Spleen (tissue), 11 donors: ENCODE data around the gene ABHD2. TPM values are rescaled to one million over a fixed set of nuclear protein-coding genes. Genes with fewer than 3 reads are reported as not detected.

Experiments used
- DNase-seq: peaks from one replicate; pipeline ENCODE4 v3.0.0-alpha.2; 2020
- H3K27ac ChIP-seq, 8 donors: fragments of 200-600 bp; sonication (generic) in 7 of 8; 1 replicate in 4 of 8; 2 replicates in 4 of 8; pipeline versions ENCODE4 v1.5.0 to v1.8.0; 2016 to 2021; ENCODE audit warnings: inconsistent platforms in 4 of 8, mild to moderate bottlenecking in 4 of 8, moderate library complexity in 1 of 8
- H3K27me3 ChIP-seq, 7 donors: fragments of 200-600 bp; sonication (generic) in 6 of 7; replicated peaks in 1 of 7; 1 replicate in 4 of 7; 2 replicates in 3 of 7; pipeline versions ENCODE4 v1.5.0 to v1.8.0; 2016 to 2021; ENCODE audit warnings: inconsistent platforms in 3 of 7, mild to moderate bottlenecking in 1 of 7
- H3K36me3 ChIP-seq, 6 donors: fragments of 200-600 bp; sonication (generic) in 5 of 6; 1 replicate in 4 of 6; 2 replicates in 2 of 6; pipeline versions ENCODE4 v1.5.0 to v1.8.0; 2016 to 2021; ENCODE audit warnings: inconsistent platforms in 2 of 6
- H3K4me1 ChIP-seq, 6 donors: fragments of 200-600 bp; sonication (generic) in 5 of 6; 1 replicate in 3 of 6; 2 replicates in 3 of 6; pipeline versions ENCODE4 v1.5.0 to v1.8.0; 2016 to 2021; ENCODE audit warnings: inconsistent platforms in 3 of 6
- H3K4me3 ChIP-seq, 8 donors: fragments of 200-600 bp; sonication (generic) in 7 of 8; 1 replicate in 4 of 8; 2 replicates in 4 of 8; pipeline versions ENCODE4 v1.5.0 to v1.8.0; 2016 to 2021; ENCODE audit warnings: inconsistent platforms in 4 of 8, mild to moderate bottlenecking in 4 of 8, moderate library complexity in 2 of 8
- H3K9me3 ChIP-seq, 8 donors: fragments of 200-600 bp; sonication (generic) in 7 of 8; 1 replicate in 4 of 8; 2 replicates in 4 of 8; pipeline versions ENCODE4 v1.5.0 to v1.8.0; 2016 to 2021; ENCODE audit warnings: inconsistent platforms in 4 of 8
- POLR2A ChIP-seq, 3 donors: fragments of 450-650 bp; IDR thresholded peaks; one replicate each; pipeline ENCODE4 v1.5.1; 2017; ENCODE audit warnings: antibody characterized with exemption in 3 of 3, mild to moderate bottlenecking in 1 of 3
- POLR2AphosphoS5 ChIP-seq, 3 donors: sonication (generic); formaldehyde crosslinking; IDR thresholded peaks; one replicate each; pipeline ENCODE4 v1.5.1; 2017; ENCODE audit warnings: antibody characterized with exemption in 3 of 3
- WGBS, 5 donors: extraction: QIAGEN DNeasy Blood & Tissue Kit in 3 of 5; methylation state at CpG; one replicate each; pipeline versions ENCODE4 v1.1.5 to v1.1.7; 2013 to 2018; 5-methylcytosine and 5-hydroxymethylcytosine counted together
- intact Hi-C: fragments of 100-400 bp; cut with DNase I; formaldehyde crosslinking; loops from one replicate; pipeline ENCODE4 v1.15.0; 2023; ENCODE audit warnings: low total_unique reads
- polyA plus RNA-seq, 3 donors: library from polyadenylated mRNA; stranded (reverse); fragments of 200-250 nt; gene quantifications; one replicate each; pipeline ENCODE4 v1.2.1, GENCODE V29; 2013
- total RNA-seq, 7 donors: library from RNA; depleted of rRNA in 3 of 7; stranded (reverse); fragments of >200 nt in 3 of 7; fragmentation: NEBNext Ultra II Directional in 4 of 7; extraction: Animal tissue kit (Norgen Biotek cat#: 25700) in 4 of 7; gene quantifications; one replicate each; pipeline versions ENCODE4 v1.1.0 to v1.2.1, GENCODE V29; 2016 to 2021
- TF ChIP-seq, protein P1 (sequence below), 11 experiments: fragments of 200-600 bp in 7 of 11; fragments of 450-650 bp in 4 of 11; sonication (generic) in 4 of 11; IDR thresholded peaks in 8 of 11; conservative IDR thresholded peaks in 3 of 11; 1 replicate in 7 of 11; 2 replicates in 4 of 11; pipeline versions ENCODE4 v1.4.0 to v1.8.0; 2016 to 2021; ENCODE audit warnings: antibody characterized with exemption in 11 of 11, inconsistent platforms in 4 of 11, mild to moderate bottlenecking in 1 of 11
- donor health status: healthy with polysubstance abuse.
- donor health status: DM: no; HTN: no; CAD: no; lungs with moderate emphysema.
- donor health status: DM: no; HTN: no; CAD: no.
- donor health status: Bipolar disorder and iron deficiency.
- donor health status: healthy.
- donor health status: DM: no; HTN: no; CAD: no.
- donor health status: DM: yes; HTN: yes; CAD: no.

The ABHD2 gene
- total and polyA plus RNA-seq, 10 donors, result 2.1 to 158 (median 106) TPM

DNA sequence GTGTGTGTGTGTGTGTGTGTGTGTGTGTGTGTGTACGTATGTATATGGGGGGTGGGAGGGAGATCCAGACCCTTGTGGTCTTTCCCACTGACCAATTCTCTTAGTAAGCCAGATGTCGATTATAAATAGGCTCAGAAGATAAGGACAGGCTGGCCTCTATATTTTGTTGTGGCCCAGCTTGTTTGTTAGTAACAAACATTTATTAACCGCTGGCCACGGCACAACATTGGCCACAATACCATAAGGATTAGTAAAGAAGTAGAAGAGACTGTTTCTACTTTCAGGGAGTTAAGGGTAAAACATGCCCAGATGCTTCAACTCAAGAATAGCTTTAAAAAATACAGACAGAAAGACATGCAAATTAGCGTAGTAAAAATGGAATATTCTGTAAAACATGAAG lies 58.1 kb downstream of the ABHD2 start:
- Histone ChIP-seq H3K4me3 (no peak overlapping the region), H3K27me3 (no peaks in the 10 kb centered on the region), H3K36me3 (peaks cover 0 to 41% (median 0%) of the 10 kb centered on the region in 6 donors), H3K9me3 (no peaks in the 10 kb centered on the region), H3K27ac (no peak overlapping the region), H3K4me1 (peaks cover 4 to 58% (median 29%) of the 10 kb centered on the region in 6 donors)
- 90 to 96% (median 94%) methylated on average over 5 of the region's 5 CpGs for WGBS, 5 donors
- TF ChIP-seq, protein P1, sequence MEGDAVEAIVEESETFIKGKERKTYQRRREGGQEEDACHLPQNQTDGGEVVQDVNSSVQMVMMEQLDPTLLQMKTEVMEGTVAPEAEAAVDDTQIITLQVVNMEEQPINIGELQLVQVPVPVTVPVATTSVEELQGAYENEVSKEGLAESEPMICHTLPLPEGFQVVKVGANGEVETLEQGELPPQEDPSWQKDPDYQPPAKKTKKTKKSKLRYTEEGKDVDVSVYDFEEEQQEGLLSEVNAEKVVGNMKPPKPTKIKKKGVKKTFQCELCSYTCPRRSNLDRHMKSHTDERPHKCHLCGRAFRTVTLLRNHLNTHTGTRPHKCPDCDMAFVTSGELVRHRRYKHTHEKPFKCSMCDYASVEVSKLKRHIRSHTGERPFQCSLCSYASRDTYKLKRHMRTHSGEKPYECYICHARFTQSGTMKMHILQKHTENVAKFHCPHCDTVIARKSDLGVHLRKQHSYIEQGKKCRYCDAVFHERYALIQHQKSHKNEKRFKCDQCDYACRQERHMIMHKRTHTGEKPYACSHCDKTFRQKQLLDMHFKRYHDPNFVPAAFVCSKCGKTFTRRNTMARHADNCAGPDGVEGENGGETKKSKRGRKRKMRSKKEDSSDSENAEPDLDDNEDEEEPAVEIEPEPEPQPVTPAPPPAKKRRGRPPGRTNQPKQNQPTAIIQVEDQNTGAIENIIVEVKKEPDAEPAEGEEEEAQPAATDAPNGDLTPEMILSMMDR (IDR thresholded peaks at IDR 0.05 in 8 of 11, conservative IDR thresholded peaks at IDR 0.05 in 3 of 11), result no peak
- TF ChIP-seq POLR2AphosphoS5 (IDR thresholded peaks at IDR 0.05) (no peak), POLR2A (IDR thresholded peaks at IDR 0.05) (no peak)
- intact Hi-C loops, result no loop called here
- no peak for DNase-seq

DNA sequence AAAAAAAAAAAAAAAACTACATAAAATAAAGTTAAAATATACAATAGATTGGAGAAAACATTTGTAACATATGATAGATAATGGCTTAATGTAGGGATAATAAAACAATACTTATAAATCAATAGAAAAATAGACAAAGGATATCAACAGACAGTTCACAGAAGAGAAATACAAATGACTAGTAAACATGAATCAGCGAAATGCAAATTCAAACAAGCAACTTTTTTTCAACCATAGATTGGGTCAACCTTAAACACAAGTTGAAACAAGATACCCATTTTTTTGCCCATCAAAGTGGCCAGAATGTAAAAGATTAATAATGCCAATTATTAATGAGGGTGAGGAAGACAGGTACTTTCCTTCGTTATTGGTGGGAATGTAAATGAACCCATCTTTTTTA lies 59.9 kb downstream of the ABHD2 start:
- peaks cover 4 to 42% (median 17%) of the 10 kb centered on the region in 6 donors for H3K36me3 ChIP-seq
- H3K4me1 ChIP-seq, result peaks cover 4 to 45% (median 23%) of the 10 kb centered on the region in 6 donors
- TF ChIP-seq POLR2AphosphoS5 (IDR thresholded peaks at IDR 0.05) (no peak), POLR2A (IDR thresholded peaks at IDR 0.05) (no peak)
- TF ChIP-seq, protein P1 (IDR thresholded peaks at IDR 0.05 in 8 of 11, conservative IDR thresholded peaks at IDR 0.05 in 3 of 11), result no peak
- no peaks in the 10 kb centered on the region for H3K27me3 ChIP-seq
- WGBS, 5 donors, result 66 to 97% (median 75%) methylated on average over 2 of the region's 2 CpGs
- H3K27ac ChIP-seq, result no peak overlapping the region
- H3K4me3 ChIP-seq, result no peak overlapping the region
- intact Hi-C loops, result no loop called here
- H3K9me3 ChIP-seq, result no peaks in the 10 kb centered on the region
- DNase-seq, result no peak

DNA sequence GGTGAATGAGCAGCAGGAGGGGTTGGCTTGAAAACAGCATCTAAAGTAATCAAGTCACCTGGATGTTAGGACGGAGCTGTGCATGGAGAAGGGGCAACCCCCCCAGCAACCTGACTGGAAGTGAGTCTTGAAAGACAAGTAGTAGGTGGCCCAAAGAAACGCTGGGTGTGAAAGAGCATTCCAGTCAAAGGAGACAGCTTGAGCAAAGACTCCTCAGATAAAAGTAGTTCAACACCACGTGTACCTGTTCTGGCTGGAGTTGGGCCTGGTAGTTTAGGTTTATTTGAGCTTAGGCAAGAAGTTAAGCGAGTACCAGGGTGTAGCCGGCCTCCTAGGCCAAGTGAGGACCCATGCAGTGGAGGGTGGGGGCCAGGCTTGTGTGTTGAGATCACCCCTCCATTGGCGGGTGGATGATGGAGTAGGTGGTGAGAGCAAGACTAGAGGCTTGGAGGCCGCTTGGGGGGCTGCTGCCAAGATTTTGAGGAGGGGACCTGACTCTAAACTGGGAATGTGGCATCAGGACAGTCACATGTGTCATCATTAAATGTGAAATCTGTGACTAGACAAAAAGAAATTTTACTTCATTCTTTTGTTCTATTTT lies 61.3 kb downstream of the ABHD2 start:
- Histone ChIP-seq H3K27ac (peak overlapping the region in 1 of 8 donors; percentile 12), H3K36me3 (peaks cover 4 to 57% (median 24%) of the 10 kb centered on the region in 6 donors), H3K9me3 (no peaks in the 10 kb centered on the region), H3K27me3 (no peaks in the 10 kb centered on the region), H3K4me1 (peaks cover 0 to 30% (median 9%) of the 10 kb centered on the region in 6 donors), H3K4me3 (no peak overlapping the region)
- no peak for DNase-seq
- WGBS, 5 donors, result 91 to 98% (median 95%) methylated on average over 7 of the region's 7 CpGs
- no peak for TF ChIP-seq POLR2A (IDR thresholded peaks at IDR 0.05)
- TF ChIP-seq, protein P1 (IDR thresholded peaks at IDR 0.05 in 8 of 11, conservative IDR thresholded peaks at IDR 0.05 in 3 of 11), result no peak
- TF ChIP-seq POLR2AphosphoS5 (IDR thresholded peaks at IDR 0.05), result no peak
- intact Hi-C loops, result no loop called here

DNA sequence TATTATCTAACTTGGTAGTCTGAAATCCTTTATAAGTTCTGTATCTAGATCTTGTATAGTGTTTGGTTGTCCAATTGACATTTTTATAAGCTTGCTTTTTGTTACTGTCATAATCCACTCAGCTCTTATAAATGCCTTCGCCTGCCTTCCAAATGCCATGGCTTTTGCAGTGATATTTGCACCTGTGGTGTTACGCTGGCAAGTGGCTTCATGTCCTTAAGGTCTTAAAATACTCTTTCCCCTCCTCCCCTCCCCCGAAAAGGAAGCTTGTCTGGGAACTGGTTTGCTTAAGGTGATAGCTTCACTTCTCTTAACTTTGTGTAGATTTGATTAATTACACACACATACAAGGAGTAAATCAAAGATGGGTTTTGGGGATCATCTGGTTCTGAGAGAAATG lies 62.0 kb downstream of the ABHD2 start:
- Histone ChIP-seq H3K4me1 (peaks cover 0 to 25% (median 6%) of the 10 kb centered on the region in 6 donors), H3K9me3 (no peaks in the 10 kb centered on the region), H3K36me3 (peaks cover 4 to 57% (median 28%) of the 10 kb centered on the region in 6 donors), H3K27me3 (no peaks in the 10 kb centered on the region), H3K27ac (peak overlapping the region in 1 of 8 donors; percentile 12), H3K4me3 (no peak overlapping the region)
- intact Hi-C loops, result no loop called here
- TF ChIP-seq POLR2A (IDR thresholded peaks at IDR 0.05) (no peak), POLR2AphosphoS5 (IDR thresholded peaks at IDR 0.05) (no peak)
- TF ChIP-seq, protein P1 (IDR thresholded peaks at IDR 0.05 in 8 of 11, conservative IDR thresholded peaks at IDR 0.05 in 3 of 11), result no peak
- no peak for DNase-seq
- 87 to 91% (median 88%) methylated on average over 3 of the region's 3 CpGs for WGBS, 5 donors
